ENCODE measurements around the gene CARMIL1. TPM values are rescaled to one million over a fixed set of nuclear protein-coding genes. Genes with fewer than 3 reads are reported as not detected.

Gene CARMIL1
- polyA plus RNA-seq, 1 of the 3 experiments (the other 2 are of a cell fraction) = 1.7 TPM

GRCh38 chr6:25316626-25317025, 37.5 kb downstream of the CARMIL1 start:
- H3K36me3 ChIP-seq (replicated peaks in 1 of 2; ENCODE audit: control insufficient read depth in 1 of 2, insufficient read depth in 2 of 2, low read length in 1 of 2) = no peaks in the 10 kb centered on the region
- H4K20me1 ChIP-seq (ENCODE audit: insufficient read depth) = 0 out of 2 replicates have a peak, but pooled peaks cover 5% of the 10 kb centered on the region
- H3K27ac ChIP-seq (ENCODE audit: low read depth in 2 of 2, low read length in 1 of 2) = no peak overlapping the region
- H3K9ac ChIP-seq = no peak overlapping the region
- CTCF ChIA-PET = interaction anchor here (1.2 to 1.3 kb wide), 2 partner anchors 9 to 37 kb away, joined by 3 to 6 read pairs; partner anchors contain the start of gene CARMIL1
- H3K4me1 ChIP-seq (ENCODE audit: control insufficient read depth in 1 of 2, insufficient read depth in 2 of 2, low read depth in 1 of 2, low read length in 1 of 2) = peaks cover 0 to 16% of the 10 kb centered on the region in 2 experiments; a peak in 2 of 4 replicates
- H3K9me2 ChIP-seq = no peaks in the 10 kb centered on the region
- 99% methylated on average over 4 of the region's 4 CpGs for WGBS (ENCODE audit: low lambda C conversion rate)
- H3K9me3 ChIP-seq = no peaks in the 10 kb centered on the region
- H3K79me2 ChIP-seq (ENCODE audit: insufficient read depth) = peaks cover 2% of the 10 kb centered on the region; the same call in 1 of the 2 replicates
- H3K4me2 ChIP-seq = no peak overlapping the region
- H3F3A ChIP-seq (replicated peaks; ENCODE audit: insufficient read depth) = peaks cover 16% of the 10 kb centered on the region
- DNase-seq = no peak
- POLR2A ChIA-PET = no interaction called here
- H3K27me3 ChIP-seq (ENCODE audit: insufficient read depth) = no peaks in the 10 kb centered on the region
- TF ChIP-seq ELF1 (IDR thresholded peaks at IDR 0.05) (no peak), FOXM1 (IDR thresholded peaks at IDR 0.05; ENCODE audit: low read depth) (no peak), PBX3 (IDR thresholded peaks at IDR 0.05) (no peak), TAF1 (IDR thresholded peaks at IDR 0.05; ENCODE audit: borderline replicate concordance, low read depth, low read length) (no peak), USF2 (IDR thresholded peaks at IDR 0.05; ENCODE audit: borderline replicate concordance, low read depth, low read length) (no peak), MEF2A (IDR thresholded peaks at IDR 0.05; ENCODE audit: borderline replicate concordance, low read depth) (no peak), NRF1 (IDR thresholded peaks at IDR 0.05; ENCODE audit: low read depth, low read length) (no peak), MAX (IDR thresholded peaks at IDR 0.05; ENCODE audit: low read depth) (no peak), USF1 (IDR thresholded peaks at IDR 0.05; ENCODE audit: borderline replicate concordance, low read depth) (no peak), FOXJ3 (CRISPR knock-in tag; IDR thresholded peaks at IDR 0.05) (no peak), SIN3A (IDR thresholded peaks at IDR 0.05; ENCODE audit: borderline replicate concordance, low read depth, low read length) (no peak), JUND (IDR thresholded peaks at IDR 0.05) (no peak), EZH2phosphoT487 (IDR thresholded peaks at IDR 0.05; ENCODE audit: borderline replicate concordance, low read depth) (no peak), FOSL2 (IDR thresholded peaks at IDR 0.05; ENCODE audit: borderline replicate concordance, low read depth) (no peak), REST (IDR thresholded peaks at IDR 0.05; ENCODE audit: low read depth, low read length) (no peak), CHD2 (IDR thresholded peaks at IDR 0.05; ENCODE audit: low read length, partially characterized antibody) (no peak), RXRA (IDR thresholded peaks at IDR 0.05; ENCODE audit: borderline replicate concordance, low read depth) (no peak), NFIC (IDR thresholded peaks at IDR 0.05; ENCODE audit: borderline replicate concordance) (no peak), GATA2 (CRISPR knock-in tag; IDR thresholded peaks at IDR 0.05) (no peak), EP300 (IDR thresholded peaks at IDR 0.05; ENCODE audit: borderline replicate concordance in 1 of 2, low read depth in 1 of 2, low read length in 1 of 2) (no peak)
- no peak overlapping the region for H2AFZ ChIP-seq (ENCODE audit: low read depth)
- no peak overlapping the region for H3K4me3 ChIP-seq (ENCODE audit: low read depth in 2 of 2, low read length in 1 of 2)
